Kidney glomerular epithelial cell (primary cell): ENCODE data around the gene SLX1A.
"Not testable (repeated sequence)": the region's sequence is repeated elsewhere in the genome, so short reads cannot be mapped to it uniquely, and the experiment has no call there.

Experiments
- DNase-seq: peaks from one replicate; lab custom pipeline; 2025; lab: John Stamatoyannopoulos, UW

The SLX1A gene

GRCh38 chr16:30193615-30194014 is at the start of gene SLX1A, which contains the start of gene BOLA2B:
TSS of gene SLX1A (plus strand) at chr16:30193875. CDS start at chr16:30194085, 210 bp downstream.
TSS of gene BOLA2B (minus strand) at chr16:30193666. CDS start at chr16:30193595, 71 bp downstream.
- not testable (repeated sequence) for DNase-seq

- DNase-seq = no peak
Observed at GRCh38 chr16:30144017-30144416, 49.7 kb upstream of the SLX1A start.

DNA sequence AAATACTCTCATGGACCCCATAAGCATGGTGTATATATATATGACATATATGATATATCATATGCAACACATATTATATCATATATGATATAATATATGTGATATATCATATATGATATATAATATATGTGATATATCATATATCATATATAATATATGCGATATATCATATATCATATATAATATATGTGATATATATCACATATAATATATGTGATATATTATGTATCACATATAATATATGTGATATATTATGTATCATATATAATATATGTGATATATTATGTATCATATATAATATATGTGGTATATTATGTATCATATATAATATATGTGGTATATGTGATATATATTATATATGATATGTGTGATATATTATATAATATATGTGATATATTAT is 48.8 kb upstream of the SLX1A start:
- no peak for DNase-seq

- no peak for DNase-seq
Observed at GRCh38 chr16:30145657-30146056, 48.0 kb upstream of the SLX1A start.

DNA sequence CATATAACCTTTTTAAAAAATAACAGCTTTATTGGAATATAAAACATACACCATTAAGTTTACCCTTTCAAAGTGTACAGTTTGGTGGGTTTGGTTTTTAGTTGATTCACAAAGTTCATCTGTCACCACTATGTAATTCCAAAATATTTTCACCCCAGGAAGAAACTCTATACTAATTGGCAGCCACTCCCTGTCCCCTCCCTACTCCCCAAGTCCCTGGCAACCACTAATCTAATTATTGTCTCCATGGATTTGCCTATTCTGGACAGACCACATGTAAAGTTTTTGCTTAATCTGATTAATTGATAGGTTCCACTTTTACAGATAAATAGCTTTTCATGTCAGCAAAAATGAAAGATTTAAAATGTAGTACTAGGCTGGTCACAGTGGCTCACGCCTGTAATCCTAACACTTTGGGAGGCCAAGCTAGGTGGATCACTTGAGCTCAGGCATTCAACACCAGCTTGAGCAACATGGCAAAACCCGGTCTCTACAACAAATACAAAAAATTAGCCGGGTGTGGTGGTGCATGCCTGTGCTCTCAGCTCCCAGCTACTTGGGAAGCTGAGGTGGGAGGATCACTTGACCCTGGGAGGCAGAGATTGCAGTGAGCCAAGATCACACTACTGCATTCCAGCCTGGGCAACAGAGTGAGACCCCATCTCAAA is 45.7 kb upstream of the SLX1A start:
- no peak for DNase-seq

DNA sequence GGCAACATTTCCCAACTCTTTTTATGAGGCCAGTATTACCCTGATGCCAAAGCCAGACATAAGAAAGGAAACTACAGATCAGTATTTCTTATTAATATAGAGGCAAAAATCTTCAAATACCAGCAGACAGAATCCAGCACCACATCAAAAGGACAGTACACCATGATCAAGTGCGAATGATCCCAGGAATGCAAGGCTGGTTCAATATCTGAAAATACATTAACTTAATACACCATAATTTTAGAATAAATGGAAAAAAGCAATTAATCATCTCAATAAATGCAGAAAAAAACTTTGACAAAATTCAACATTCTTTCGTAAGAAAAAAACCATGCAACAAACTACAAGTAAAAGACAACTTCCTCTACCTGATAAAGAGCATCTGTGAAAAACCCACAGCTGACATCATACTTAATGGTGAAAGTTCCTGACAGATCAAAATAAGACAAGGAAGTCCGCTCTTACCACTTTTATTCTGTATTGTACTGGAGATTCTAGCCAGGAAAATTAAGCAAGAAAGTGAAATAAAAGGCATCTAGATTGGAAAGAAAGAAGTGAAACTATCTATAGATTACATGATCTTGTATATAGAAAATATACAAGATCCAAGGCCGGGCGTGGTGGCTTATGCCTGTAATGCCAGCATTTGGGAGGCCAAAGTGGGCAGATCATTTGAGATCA is 44.3 kb upstream of the SLX1A start:
- no peak for DNase-seq

- no peak for DNase-seq
Observed at GRCh38 chr16:30151091-30151490, 42.6 kb upstream of the SLX1A start.

GRCh38 chr16:30152517-30152916 is 41.2 kb upstream of the SLX1A start:
- no peak for DNase-seq

- no peak for DNase-seq
Observed at GRCh38 chr16:30155188-30155587, 38.5 kb upstream of the SLX1A start.

- no peak for DNase-seq
Observed at GRCh38 chr16:30157214-30157613, 36.5 kb upstream of the SLX1A start.

DNA sequence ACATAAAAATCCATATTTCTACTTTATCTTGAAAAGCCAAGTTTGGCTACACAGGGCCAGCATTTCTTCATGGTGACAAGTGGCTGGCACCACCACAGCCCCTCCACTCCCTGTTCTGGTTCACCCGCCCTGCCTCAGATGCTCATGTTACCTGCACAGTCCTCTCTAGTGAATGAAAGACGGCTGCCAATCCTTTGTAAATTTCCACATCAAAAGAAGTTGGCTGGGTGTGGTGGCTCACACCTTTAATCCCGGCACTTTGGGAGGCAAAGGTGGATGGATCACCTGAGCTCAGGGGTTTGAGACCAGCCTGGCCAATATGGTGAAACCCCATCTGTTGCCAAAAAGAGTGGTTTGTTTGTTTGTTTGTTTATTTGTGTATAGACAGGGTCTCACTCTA is 30.1 kb upstream of the SLX1A start:
- DNase-seq = no peak

- no peak for DNase-seq
Observed at GRCh38 chr16:30166202-30166902, 27.3 kb upstream of the SLX1A start.

- DNase-seq = not testable (repeated sequence)
Observed at GRCh38 chr16:30168746-30169145, 24.9 kb upstream of the SLX1A start.

GRCh38 chr16:30169416-30169815 is 24.3 kb upstream of the SLX1A start:
- not testable (repeated sequence) for DNase-seq

DNA sequence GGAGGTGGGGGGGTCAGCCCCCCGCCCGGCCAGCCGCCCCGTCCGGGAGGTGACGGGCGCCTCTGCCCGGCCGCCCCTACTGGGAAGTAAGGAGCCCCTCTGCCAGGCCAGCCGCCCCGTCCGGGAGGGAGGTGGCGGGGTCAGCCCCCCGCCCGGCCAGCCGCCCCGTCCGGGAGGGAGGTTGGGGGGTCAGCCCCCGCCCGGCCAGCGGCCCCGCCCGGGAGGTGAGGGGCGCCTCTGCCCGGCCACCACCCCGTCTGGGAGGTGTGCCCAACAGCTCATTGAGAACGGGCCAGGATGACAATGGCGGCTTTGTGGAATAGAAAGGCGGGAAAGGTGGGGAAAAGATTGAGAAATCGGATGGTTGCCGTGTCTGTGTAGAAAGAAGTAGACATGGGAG is 23.5 kb upstream of the SLX1A start:
- DNase-seq = not testable (repeated sequence)

DNA sequence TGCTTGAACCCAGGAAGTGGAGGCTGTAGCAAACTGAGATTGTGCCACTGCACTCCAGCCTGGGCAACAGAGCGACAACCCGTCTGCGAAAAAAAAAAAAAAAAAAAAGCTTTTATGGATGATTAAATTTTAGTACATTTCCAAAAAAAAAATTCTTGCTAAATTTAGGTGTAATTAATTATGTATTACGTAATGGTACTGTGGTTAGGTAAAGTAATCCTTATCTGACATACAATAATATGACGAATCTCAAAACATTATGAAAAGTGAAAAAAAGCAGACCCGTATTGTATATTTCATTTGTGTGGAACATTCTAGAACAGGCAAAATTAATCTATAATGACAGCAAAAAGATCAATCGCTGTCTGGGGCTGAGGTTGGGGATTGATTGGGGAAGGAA is 20.6 kb upstream of the SLX1A start:
- no peak for DNase-seq

- DNase-seq = not testable (repeated sequence)
Observed at GRCh38 chr16:30176876-30177275, 16.8 kb upstream of the SLX1A start.

DNA sequence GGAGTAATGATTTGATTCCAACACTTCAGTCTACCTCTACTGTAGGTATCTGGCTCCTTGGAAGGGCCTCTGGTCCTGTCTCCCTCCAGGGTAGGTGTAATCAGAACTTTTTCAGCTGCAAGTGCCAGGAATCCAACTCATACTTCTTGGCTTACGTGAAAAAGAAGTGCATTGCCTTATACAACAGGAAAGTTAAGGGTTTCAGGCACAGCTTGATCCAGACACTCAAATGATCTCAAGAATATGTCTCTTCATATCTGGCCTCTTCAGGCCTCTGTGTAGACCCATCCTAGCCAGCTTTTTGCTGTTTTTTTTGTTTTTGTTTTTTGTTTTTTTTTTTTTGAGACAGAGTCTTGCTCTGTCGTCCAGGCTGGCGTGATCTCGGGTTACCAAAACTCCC is 14.5 kb upstream of the SLX1A start:
- no peak for DNase-seq

DNA sequence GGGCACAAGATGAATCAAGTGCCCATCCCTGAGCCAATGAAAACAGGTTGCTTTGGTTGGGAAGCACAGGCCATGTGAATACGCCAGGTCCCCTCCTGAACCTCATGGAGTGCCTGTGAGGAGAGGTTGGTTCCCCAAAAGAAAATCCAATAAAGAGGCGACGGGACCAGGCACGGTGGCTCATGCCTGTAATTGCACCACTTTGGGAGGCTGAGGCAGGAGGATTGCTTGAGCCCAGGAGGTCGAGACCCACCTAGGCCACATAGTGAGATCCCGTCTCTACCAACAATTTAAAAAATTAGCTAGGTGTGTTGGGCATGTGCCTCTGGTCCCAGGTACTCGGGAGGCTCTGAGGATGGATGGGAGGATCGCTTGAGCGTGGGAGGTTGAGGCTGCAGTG is 13.7 kb upstream of the SLX1A start:
- no peak for DNase-seq

- DNase-seq = no peak
Observed at GRCh38 chr16:30180741-30181140, 12.9 kb upstream of the SLX1A start.

- peak; percentile 57 for DNase-seq
Observed at GRCh38 chr16:30183233-30184095, 10.2 kb upstream of the SLX1A start, which contains the start of gene CORO1A. TSS of gene CORO1A (plus strand) at chr16:30183602. CDS start at chr16:30185210, 1,608 bp downstream.
